Fibroblast of the aortic adventitia (primary cell): ENCODE data around the gene VASP. TPM values are rescaled to one million over a fixed set of nuclear protein-coding genes. Genes with fewer than 3 reads are reported as not detected.

Experiments used
- DNase-seq: peaks from one replicate; pipeline ENCODE4 v3.0.0-alpha.2; 2010; ENCODE audit warnings: low read depth
- H3K4me3 ChIP-seq: 2 replicates; pipeline ENCODE4 v1.5.1; 2011; ENCODE audit warnings: low read depth, mild to moderate bottlenecking, control low read depth, low read length, moderate library complexity
- total RNA-seq: library from RNA; depleted of rRNA; stranded (reverse); fragments of >200 nt; gene quantifications from 2 replicates; pipeline ENCODE4 v1.2.3, GENCODE V29; 2012; ENCODE audit warnings: low replicate concordance
- TF ChIP-seq, protein P1 (sequence below): IDR thresholded peaks from 2 replicates; pipeline ENCODE4 v1.5.1; 2011; ENCODE audit warnings: mild to moderate bottlenecking, low read length, control low read depth, inconsistent platforms; ENCODE audit not compliant: insufficient read depth

The VASP gene
- total RNA-seq, 1 donor: 33.3 TPM

DNA sequence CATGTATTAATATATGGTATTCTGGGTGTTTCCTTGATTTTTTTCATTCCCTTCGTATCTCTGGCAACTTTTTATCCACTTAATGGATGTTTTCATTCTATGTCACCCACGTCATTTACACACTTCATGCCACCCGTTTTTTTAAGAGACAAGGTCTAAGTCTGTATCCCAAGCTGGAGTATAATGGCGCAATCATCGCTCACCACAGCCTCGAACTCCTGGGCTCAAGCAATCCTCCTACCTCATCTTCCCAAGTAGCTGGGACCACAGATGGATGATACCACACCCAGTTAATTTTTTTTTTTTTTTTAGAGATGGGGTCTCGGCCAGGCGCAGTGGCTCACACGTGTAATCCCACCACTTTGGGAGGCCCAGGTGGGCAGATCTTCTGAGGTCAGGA, 3.4 kb upstream of the VASP start:
- DNase-seq: no peak
- TF ChIP-seq, protein P1, sequence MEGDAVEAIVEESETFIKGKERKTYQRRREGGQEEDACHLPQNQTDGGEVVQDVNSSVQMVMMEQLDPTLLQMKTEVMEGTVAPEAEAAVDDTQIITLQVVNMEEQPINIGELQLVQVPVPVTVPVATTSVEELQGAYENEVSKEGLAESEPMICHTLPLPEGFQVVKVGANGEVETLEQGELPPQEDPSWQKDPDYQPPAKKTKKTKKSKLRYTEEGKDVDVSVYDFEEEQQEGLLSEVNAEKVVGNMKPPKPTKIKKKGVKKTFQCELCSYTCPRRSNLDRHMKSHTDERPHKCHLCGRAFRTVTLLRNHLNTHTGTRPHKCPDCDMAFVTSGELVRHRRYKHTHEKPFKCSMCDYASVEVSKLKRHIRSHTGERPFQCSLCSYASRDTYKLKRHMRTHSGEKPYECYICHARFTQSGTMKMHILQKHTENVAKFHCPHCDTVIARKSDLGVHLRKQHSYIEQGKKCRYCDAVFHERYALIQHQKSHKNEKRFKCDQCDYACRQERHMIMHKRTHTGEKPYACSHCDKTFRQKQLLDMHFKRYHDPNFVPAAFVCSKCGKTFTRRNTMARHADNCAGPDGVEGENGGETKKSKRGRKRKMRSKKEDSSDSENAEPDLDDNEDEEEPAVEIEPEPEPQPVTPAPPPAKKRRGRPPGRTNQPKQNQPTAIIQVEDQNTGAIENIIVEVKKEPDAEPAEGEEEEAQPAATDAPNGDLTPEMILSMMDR: no peak
- H3K4me3 ChIP-seq: no peak overlapping the region

DNA sequence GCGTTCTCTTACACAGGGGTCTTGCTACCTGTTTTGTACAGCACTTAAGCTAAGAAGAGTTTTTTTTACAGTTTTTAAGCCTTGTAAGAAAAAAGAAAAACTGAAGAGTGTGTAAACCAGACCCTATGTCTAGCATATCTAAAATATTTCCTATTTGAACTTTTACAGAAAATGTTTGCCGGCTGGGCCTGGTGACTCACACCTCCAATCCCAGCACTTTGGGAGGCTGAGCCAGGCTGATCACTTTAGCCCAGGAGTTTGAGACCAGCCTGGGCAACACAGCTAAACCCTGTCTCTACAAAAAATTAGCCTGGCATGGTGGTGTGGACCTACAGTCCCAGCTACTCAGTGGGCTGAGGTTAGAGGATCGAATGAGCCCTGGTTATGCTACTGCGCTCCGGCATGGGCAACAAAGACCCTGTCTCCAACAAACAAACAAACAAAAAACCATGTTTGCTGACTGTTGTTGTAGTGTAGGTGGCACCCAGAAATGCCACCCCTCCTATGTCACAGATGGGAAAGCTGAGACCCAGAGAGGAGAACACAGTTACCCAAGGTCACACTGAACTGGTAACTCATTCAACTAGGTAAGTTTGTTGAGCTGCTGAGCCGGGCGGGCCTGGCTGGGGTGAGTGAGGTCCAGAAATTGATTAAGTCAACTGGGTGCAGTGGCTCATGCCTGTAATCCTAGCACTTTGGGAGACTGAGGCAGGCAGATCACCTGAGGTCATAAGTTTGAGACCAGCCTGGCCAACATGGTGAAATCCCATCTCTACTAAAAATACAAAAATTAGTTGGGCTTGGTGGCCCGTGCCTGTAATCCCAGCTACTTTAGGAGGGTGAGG, 1.9 kb upstream of the VASP start:
- H3K4me3 ChIP-seq: no peak overlapping the region
- peak; percentile 56 for DNase-seq
- TF ChIP-seq, protein P1: no peak

DNA sequence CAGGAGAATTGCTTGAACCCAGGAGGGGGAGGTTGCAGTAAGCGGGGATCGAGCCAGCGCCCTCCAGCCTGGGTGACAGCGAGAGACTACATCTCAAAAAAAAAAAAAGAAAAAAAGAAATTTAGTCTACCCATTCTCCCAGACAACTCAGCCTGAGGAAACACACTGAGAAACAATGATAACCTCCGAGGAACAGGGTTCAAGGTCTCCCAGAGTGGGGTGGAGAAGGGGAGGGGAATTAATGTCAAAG, 1.4 kb upstream of the VASP start:
- DNase-seq: no peak
- H3K4me3 ChIP-seq: peak overlapping the region; percentile 98
- TF ChIP-seq, protein P1: no peak

DNA sequence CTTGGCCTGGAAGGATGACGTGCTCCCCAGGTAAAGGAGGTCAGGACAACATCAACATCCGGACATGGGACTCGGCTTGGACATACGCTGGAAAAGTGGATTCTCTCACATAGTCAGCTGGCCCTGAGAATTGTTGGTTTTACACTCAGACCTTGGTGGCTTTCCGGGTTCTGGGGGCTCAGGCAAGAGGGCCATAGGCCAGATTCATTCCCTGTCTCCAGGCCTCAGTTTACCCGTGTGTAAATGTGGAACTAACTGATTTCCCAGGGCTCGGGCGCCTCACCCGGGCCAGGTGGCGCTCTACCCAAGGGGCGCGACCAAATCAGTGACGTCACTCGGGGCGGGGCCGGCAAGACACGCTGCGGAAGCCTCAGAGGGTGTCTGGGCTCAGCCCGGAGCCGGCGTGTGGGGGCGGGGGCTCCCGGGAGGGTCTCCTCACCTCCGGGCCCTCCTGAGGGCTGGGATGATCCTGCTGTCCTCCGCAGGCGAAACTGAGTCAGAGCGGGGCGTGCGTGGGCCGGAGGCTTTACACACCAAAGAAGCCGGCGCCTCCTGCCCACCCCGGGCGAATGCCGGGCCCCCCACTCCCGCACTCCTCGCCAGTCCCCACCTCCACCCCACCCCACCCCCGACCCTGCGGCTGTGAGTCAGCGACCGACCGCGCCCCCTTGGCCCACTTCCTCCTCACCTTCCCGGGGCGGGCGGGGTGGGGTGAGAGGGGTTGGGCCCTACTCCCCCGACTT, 862 bp upstream of the VASP start:
- DNase-seq: peak; percentile 86
- peak overlapping the region; percentile 98 for H3K4me3 ChIP-seq
- TF ChIP-seq, protein P1: peak; percentile 44

DNA sequence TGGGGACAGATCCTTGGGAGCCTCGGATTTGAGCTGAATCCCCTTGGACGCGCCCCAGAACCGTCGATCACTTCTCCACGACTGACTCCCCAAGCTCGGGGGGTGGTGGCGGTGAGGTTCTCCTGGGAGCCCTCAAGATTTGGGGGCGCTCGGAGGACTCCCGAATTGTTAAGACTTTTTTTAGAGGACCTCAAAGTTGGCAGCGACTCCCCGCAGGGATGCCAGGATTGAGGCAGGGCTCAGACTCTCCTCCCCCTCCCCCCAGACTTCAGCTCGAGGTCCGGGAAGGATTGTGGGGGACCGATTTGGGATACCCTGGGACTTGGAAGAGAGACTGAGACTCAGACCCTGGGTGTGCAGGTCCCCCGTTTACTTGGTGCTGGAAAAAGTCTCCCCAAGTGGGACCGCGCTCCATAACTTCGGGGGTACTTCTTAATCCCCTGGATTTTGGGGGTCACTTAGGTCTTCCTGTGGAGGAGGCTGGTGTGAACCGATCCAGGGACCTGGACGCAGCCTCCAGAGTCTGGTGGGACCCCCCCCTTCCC, 665 bp downstream of the VASP start:
- TF ChIP-seq, protein P1: no peak
- DNase-seq: peak; percentile 31
- H3K4me3 ChIP-seq: peak overlapping the region; percentile 98

DNA sequence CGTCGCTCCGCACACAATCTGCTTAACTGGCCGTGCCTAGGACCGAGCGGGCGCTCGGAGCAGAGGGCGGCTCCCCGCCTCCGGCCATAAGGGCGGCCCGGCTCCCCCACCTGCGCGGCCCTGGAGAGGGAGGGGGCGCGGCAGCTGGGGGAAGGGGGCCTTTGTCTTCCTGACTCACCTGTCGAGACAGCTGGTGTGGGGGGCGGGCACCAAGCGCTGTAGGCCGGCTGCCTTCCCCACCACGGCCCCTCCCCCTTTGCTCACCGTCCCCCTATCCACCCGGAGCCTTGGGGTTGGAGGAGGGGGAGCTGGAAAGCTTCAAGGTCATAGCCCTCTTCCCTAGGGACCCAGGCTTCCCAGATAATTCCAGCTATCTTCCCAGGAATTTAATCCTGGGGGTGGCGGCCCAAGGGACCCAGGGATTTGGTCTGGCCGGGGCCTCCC, 1.2 kb downstream of the VASP start:
- DNase-seq: no peak
- TF ChIP-seq, protein P1: no peak
- H3K4me3 ChIP-seq: peak overlapping the region; percentile 98
